Fibroblast of the aortic adventitia (primary cell): Measurements from ENCODE around the gene DSP. TPM values are rescaled to one million over a fixed set of nuclear protein-coding genes. Genes with fewer than 3 reads are reported as not detected.

ENCODE experiments used
- DNase-seq: peaks from one replicate; pipeline ENCODE4 v3.0.0-alpha.2; 2010; ENCODE audit warnings: low read depth
- H3K4me3 ChIP-seq: 2 replicates; pipeline ENCODE4 v1.5.1; 2011; ENCODE audit warnings: low read depth, mild to moderate bottlenecking, control low read depth, low read length, moderate library complexity
- CTCF ChIP-seq: IDR thresholded peaks from 2 replicates; pipeline ENCODE4 v1.5.1; 2011; ENCODE audit warnings: mild to moderate bottlenecking, low read length, control low read depth, inconsistent platforms; ENCODE audit not compliant: insufficient read depth
- total RNA-seq: library from RNA; depleted of rRNA; stranded (reverse); fragments of >200 nt; gene quantifications from 2 replicates; pipeline ENCODE4 v1.2.3, GENCODE V29; 2012; ENCODE audit warnings: low replicate concordance

Gene DSP
- total RNA-seq, 1 donor: 4.2 TPM

- TF ChIP-seq CTCF: no peak
- no peak for DNase-seq
- no peak overlapping the region for H3K4me3 ChIP-seq
These were observed 37.5 kb downstream of the DSP start for GRCh38 chr6:7578931-7579330.

- DNase-seq: no peak
- TF ChIP-seq CTCF: no peak
- no peak overlapping the region for H3K4me3 ChIP-seq
These were observed 38.4 kb downstream of the DSP start for GRCh38 chr6:7579851-7580250.

- TF ChIP-seq CTCF: no peak
- DNase-seq: no peak
- no peak overlapping the region for H3K4me3 ChIP-seq
These were observed 39.1 kb downstream of the DSP start for GRCh38 chr6:7580537-7580926.

- no peak for TF ChIP-seq CTCF
- no peak overlapping the region for H3K4me3 ChIP-seq
- no peak for DNase-seq
These were observed 39.6 kb downstream of the DSP start for GRCh38 chr6:7580927-7581618.

GRCh38 chr6:7585287-7585930 is 43.9 kb downstream of the DSP start:
- no peak for TF ChIP-seq CTCF
- H3K4me3 ChIP-seq: no peak overlapping the region
- DNase-seq: no peak

- TF ChIP-seq CTCF: no peak
- peak; percentile 14 for DNase-seq
- no peak overlapping the region for H3K4me3 ChIP-seq
These were observed 46.2 kb downstream of the DSP start for GRCh38 chr6:7587631-7588100.
